ENCODE data around the gene PEX11B. TPM values are rescaled to one million over a fixed set of nuclear protein-coding genes. Genes with fewer than 3 reads are reported as not detected.
A peak's percentile ranks its signal among the peaks of the same experiment; 100 is the strongest.
"Not testable (repeated sequence)": the region's sequence is repeated elsewhere in the genome, so short reads cannot be mapped to it uniquely, and the experiment has no call there.

PEX11B gene
- total RNA-seq, 1 experiment from 2014 or later, result 18.2 TPM

DNA sequence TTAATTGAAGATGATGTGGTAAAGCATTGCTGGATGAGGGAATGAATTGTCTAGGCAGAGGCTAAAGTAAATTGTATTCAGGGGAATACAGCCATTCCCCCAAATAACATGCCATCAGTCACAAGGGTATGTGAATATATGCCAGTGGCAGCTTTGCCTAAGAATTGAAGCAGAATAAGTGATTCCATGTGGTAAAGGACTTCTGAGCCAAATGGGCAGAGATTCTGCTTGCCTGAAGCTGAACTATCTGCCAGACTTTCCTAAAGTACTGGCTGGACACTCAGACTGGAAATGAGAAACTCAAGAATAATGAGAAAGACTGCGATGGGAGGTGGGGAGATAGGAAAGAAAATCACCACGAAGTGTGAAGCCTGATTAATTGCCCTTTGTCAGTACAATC is 36.9 kb upstream of the PEX11B start:
- in situ Hi-C loops (cut with HindIII; ENCODE audit: low sequenced_read_pairs), result no loop called here
- DNase-seq (ENCODE audit: low spot score), result no peak

GRCh38 chr1:145953861-145954260 is 35.3 kb upstream of the PEX11B start:
- no peak for DNase-seq (ENCODE audit: low spot score)
- in situ Hi-C loops (cut with HindIII; ENCODE audit: low sequenced_read_pairs), result no loop called here

GRCh38 chr1:145952903-145953302 is 34.4 kb upstream of the PEX11B start:
- in situ Hi-C loops (cut with HindIII; ENCODE audit: low sequenced_read_pairs), result no loop called here

GRCh38 chr1:145951526-145951925 is 33.0 kb upstream of the PEX11B start:
- in situ Hi-C loops (cut with HindIII; ENCODE audit: low sequenced_read_pairs), result no loop called here
- DNase-seq (ENCODE audit: low spot score), result no peak

More at GRCh38 chr1:145952903-145953302, 34.4 kb upstream of the PEX11B start:
- DNase-seq (ENCODE audit: low spot score), result no peak

DNA sequence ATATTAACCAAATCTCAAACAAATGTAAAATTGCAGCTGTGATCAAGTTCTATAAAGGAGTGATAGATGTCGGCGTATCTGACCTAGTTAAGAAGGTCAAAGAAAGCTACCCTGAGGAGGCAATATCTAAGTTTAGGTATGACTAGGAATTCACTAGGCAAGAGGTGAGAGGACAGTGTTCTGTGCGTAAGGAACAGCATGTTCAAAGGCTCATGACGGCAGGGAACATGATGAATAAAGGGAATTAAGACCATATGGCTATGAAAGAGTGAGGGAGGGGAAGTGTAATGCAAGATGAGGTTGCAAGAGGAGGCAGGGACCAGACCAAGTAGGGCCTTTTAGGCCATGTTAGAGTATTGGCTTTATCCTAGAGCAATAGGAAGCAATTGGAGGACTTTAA is 30.7 kb upstream of the PEX11B start:
- peak; percentile 10 for DNase-seq (ENCODE audit: low spot score)
- in situ Hi-C loops (cut with HindIII; ENCODE audit: low sequenced_read_pairs), result no loop called here

- in situ Hi-C loops (cut with HindIII; ENCODE audit: low sequenced_read_pairs), result no loop called here
- DNase-seq (ENCODE audit: low spot score), result no peak
Observed at GRCh38 chr1:145947551-145947950, 29.0 kb upstream of the PEX11B start.

DNA sequence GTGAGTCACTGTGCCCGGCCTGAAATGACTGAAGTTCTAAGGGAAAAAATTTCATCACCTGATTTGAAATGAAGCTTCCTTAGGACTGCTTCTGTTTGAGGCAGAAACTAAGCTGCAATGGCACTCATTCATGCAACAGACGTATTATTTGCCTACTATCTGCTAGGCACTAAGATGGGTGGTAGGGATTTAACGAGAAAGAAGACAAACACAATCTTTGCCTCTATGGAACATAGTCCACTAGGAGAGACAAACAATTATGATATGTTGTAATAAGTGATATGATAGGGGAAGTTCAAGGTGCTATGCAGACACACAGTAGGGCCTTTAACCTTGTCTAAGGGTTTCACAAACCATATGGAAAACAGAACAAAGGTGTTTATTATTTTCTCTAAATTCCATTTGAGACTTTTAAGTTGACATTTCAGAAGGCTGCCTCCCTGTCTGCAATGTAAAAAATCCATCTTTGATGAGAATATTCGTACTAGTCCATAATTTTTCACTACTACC is 28.0 kb upstream of the PEX11B start:
- DNase-seq (ENCODE audit: low spot score), result no peak
- in situ Hi-C loops (cut with HindIII; ENCODE audit: low sequenced_read_pairs), result no loop called here

DNA sequence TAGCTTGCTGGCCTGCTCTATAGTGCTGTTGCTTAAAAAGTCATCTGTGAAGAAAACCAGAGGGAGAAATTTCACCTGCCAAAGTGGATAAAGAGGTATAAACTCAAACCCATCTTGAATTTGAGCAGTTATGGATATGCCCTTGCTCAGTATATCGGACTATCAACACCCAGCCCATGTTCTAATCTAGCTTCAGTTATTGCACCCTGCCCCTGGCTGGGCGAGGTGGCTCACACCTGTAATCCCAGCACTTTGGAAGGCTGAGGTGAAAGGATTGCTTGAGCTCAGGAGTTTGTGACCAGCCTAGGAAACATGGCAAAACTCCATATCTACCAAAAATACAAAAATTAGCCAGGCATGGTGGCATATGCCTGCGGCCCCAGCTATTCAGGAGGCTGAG is 26.0 kb upstream of the PEX11B start:
- in situ Hi-C loops (cut with HindIII; ENCODE audit: low sequenced_read_pairs), result no loop called here
- no peak for DNase-seq (ENCODE audit: low spot score)

DNA sequence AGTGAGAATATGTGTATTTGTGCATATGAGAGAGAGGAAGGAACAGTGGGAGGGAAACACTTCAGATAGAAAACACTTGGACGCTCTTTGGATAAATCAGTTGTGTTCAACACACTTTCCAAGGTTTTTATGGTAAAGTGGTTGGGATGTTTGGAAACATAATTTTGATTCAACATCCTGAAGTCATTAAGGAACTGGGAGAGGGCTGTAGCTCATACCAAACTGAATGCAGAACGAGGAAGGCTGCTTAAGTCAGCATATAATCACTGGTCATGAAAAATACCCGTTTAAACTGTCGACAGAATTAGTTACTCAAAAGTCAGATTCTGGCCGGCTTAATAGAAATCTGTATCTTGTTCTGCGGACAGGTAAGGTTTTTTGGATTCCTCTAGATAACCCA is 24.4 kb upstream of the PEX11B start:
- in situ Hi-C loops (cut with HindIII; ENCODE audit: low sequenced_read_pairs), result no loop called here
- no peak for DNase-seq (ENCODE audit: low spot score)

DNA sequence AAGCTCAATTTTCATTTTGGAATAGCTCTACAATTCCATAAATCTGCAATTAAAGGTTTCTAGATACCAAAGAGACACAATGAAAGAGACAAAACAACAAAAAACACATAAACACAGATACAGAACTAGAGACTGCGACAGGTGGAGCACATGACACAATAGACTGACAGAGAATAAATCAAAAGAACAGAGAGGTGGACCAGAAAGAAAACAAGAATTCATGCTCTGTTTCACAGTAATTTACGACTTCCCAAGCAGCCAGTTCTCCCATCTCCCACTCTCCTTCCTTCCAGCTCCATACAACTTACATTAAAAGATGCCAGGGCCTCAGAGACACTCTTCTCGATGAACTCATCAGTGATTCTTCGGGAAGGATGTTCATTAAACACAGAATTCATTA is 23.9 kb upstream of the PEX11B start:
- in situ Hi-C loops (cut with HindIII; ENCODE audit: low sequenced_read_pairs), result no loop called here

DNA sequence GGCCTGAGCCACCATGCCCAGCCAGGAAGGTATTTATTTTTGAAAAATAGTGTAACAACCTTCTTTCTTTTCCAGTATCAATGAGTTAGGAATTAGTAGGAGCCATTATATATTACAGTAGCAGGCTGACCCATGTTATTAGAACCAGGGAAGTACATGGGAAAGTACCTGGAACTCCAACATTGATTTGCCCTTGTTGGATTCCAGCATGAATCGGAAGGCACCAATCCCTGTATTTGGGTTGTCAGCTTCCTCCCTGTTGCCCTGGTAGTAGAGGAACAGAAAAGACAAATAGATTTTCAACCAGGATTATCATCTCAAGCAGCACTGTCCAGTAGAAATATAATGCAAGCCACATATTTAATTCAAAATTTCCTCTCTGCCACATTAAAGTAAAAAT is 18.9 kb upstream of the PEX11B start:
- DNase-seq (ENCODE audit: low spot score), result no peak
- in situ Hi-C loops (cut with HindIII; ENCODE audit: low sequenced_read_pairs), result no loop called here

More for the DNA sequence above, 23.9 kb upstream of the PEX11B start:
- DNase-seq (ENCODE audit: low spot score), result no peak

DNA sequence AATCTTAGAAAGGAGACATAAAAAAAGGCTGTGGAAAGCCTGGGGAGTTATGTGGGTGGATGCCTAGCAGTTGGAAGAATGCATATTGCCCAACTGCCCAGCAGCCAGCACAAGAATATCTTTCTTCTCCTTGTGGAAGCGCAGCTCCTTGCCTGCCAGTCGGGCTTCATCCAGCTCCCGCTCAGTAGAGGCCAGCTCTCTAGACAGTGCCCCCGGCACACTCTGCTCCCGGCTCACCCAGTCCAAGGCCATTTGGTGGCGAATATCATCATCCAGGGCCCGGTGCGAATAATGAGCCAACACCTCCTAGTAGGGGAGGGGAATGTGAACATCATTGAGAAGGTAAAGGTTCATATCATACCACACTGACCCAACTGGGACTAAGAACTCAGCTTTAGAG is 17.7 kb upstream of the PEX11B start:
- DNase-seq (ENCODE audit: low spot score), result no peak
- in situ Hi-C loops (cut with HindIII; ENCODE audit: low sequenced_read_pairs), result no loop called here

DNA sequence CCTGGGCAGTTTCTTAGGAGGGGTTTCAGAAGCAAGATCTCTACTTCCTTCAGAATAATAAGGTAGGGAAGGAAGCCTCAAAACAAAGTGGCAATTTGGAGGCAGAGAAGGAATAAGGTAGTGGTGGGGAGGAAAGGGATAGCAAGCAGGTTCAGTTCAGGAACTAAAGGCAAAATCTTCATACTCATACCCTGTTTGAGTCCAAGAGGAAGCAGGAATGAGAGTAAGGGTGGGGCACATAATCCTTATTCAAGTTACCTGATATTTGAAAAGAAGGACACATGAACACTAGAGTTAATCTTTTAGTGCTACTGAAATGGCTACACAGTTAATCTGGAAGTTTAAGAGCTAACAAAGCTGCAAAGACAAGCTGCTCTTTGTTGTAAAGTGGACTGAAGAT is 17.2 kb upstream of the PEX11B start:
- DNase-seq (ENCODE audit: low spot score), result no peak
- in situ Hi-C loops (cut with HindIII; ENCODE audit: low sequenced_read_pairs), result no loop called here

DNA sequence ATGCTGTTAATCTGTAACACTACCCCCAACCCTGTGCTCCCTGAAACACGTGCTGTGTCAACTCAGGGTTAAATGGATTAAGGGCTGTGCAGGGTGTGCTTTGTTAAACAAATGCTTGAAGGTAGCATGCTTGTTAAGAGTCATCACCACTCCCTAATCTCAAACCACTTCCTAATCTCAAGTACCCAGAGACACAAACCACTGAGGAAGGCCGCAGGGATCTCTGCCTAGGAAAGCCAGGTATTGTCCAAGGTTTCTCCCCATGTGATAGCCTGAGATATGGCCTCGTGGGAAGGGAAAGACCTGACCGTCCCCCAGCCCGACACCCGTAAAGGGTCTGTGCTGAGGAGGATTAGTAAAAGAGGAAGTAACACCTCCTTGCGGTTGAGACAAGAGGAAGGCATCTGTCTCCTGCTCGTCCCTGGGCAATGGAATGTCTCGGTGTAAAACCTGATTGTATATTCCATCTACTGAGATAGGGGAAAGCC is 14.0 kb upstream of the PEX11B start:
- in situ Hi-C loops (cut with HindIII; ENCODE audit: low sequenced_read_pairs), result not testable (repeated sequence)

DNA sequence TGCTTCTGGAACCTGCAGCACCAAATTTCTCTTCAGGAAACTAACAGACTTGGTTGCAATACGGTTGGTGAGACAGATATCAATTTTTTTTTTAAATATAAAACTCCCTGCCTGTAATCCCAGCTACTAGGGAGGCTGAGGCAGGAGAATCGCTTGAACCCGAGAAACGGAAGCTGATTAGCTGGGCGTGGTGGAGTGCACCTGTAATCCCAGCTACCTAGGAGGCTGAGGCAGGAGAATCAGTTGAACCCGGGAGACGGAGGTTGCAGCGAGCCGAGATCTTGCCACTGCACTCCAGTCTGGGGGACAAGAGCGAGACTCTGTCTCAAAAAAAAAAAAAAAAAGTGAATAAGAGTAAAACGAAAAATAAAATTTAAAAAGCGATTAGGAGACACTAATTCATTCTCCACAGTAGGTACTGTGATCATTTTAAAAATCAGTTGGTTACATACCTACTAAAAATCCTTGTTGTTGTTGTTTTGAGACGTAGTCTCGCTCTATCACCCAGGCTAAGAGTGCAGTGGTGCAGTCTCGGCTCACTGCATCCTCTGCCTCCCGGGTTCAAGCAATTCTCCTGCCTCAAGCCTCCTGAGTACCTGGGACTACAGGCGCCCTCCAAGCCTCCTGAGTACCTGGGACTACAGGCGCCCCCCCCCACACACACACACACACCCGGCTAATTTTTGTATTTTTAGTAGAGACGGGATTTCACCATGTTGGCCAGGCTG is 9.6 kb upstream of the PEX11B start:
- in situ Hi-C loops (cut with HindIII; ENCODE audit: low sequenced_read_pairs), result no loop called here
- DNase-seq (ENCODE audit: low spot score), result no peak

More for the DNA sequence above, 14.0 kb upstream of the PEX11B start:
- DNase-seq (ENCODE audit: low spot score), result not testable (repeated sequence)

- in situ Hi-C loops (cut with HindIII; ENCODE audit: low sequenced_read_pairs), result no loop called here
- peak; percentile 99 for DNase-seq (ENCODE audit: low spot score)
Observed at GRCh38 chr1:145927063-145927886, 8.8 kb upstream of the PEX11B start, which contains the start of gene RBM8A. RBM8A (minus strand) TSS chr1:145927484; CDS start chr1:145927426, 58 bp downstream.

DNA sequence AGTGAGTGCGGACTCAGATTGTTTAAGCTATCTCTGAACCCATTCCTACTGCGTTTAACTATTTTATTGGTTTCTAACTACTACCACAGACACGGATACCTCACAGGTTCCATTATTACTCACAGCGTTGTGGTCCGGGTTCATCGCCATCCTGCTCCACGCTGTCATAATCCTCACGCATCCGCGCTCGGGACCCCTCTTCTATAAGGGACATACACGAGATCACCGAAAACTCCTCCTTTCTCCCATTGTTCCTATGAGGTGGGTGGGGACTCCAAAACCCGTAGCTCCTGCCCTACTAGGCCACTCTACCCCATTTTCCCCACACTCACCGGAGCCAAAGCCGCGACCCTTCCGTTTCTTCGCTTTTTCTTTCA is 8.2 kb upstream of the PEX11B start:
- no peak for DNase-seq (ENCODE audit: low spot score)
- in situ Hi-C loops (cut with HindIII; ENCODE audit: low sequenced_read_pairs), result no loop called here

GRCh38 chr1:145922266-145922665 is 3.7 kb upstream of the PEX11B start:
- no peak for DNase-seq (ENCODE audit: low spot score)
- in situ Hi-C loops (cut with HindIII; ENCODE audit: low sequenced_read_pairs), result no loop called here

- DNase-seq (ENCODE audit: low spot score); in situ Hi-C loops (cut with HindIII; ENCODE audit: low sequenced_read_pairs): not testable (repeated sequence)
Observed at GRCh38 chr1:145920297-145920696, 1.8 kb upstream of the PEX11B start.
